ENCODE data around the gene PIK3C2G.

DNA sequence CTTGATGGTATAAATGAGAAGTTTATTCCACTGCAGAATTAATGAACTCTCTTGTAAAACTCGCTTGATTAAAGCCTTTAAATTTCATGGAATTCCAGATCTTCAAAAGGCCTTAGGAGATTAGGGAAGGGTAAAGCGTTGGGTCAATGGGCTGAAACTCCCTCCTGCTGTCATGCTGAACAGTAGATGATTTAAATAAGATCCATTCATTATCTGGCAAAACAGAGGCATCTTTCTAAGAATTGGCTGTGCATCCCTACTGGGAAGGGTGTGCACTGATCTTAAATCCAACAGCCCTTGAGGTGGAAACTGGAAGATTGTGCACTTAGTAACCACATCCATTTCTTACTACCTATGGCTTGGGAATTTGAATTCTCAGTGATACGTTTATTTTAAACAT is 420.5 kb downstream of the PIK3C2G start:
- TF ChIP-seq, protein P1, sequence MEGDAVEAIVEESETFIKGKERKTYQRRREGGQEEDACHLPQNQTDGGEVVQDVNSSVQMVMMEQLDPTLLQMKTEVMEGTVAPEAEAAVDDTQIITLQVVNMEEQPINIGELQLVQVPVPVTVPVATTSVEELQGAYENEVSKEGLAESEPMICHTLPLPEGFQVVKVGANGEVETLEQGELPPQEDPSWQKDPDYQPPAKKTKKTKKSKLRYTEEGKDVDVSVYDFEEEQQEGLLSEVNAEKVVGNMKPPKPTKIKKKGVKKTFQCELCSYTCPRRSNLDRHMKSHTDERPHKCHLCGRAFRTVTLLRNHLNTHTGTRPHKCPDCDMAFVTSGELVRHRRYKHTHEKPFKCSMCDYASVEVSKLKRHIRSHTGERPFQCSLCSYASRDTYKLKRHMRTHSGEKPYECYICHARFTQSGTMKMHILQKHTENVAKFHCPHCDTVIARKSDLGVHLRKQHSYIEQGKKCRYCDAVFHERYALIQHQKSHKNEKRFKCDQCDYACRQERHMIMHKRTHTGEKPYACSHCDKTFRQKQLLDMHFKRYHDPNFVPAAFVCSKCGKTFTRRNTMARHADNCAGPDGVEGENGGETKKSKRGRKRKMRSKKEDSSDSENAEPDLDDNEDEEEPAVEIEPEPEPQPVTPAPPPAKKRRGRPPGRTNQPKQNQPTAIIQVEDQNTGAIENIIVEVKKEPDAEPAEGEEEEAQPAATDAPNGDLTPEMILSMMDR (conservative IDR thresholded peaks at IDR 0.05; ENCODE audit: low read length), result no peak
- no peak for TF ChIP-seq EZH2phosphoT487 (IDR thresholded peaks at IDR 0.05; ENCODE audit: borderline replicate concordance)

Data from Loucy (cell line).